Neuronal stem cell (in vitro differentiated cells): ENCODE measurements around the gene IQCE. TPM values are rescaled to one million over a fixed set of nuclear protein-coding genes. Genes with fewer than 3 reads are reported as not detected.

Experiments used
- DNase-seq: peaks from one replicate; pipeline ENCODE4 v3.0.0-alpha.2; 2013; ENCODE audit warnings: low spot score
- H2AFZ ChIP-seq: one replicate; pipeline ENCODE4 v1.6.1; 2013; ENCODE audit warnings: mild to moderate bottlenecking, low read length, inconsistent platforms
- H2AK5ac ChIP-seq: 2 replicates; pipeline ENCODE4 v1.6.1; 2013; ENCODE audit warnings: low read depth, mild to moderate bottlenecking, inconsistent platforms, low read length, moderate library complexity, mixed read lengths
- H2BK120ac ChIP-seq: 2 replicates; pipeline ENCODE4 v1.6.1; 2013; ENCODE audit warnings: low read depth, mild to moderate bottlenecking, inconsistent platforms, low read length, moderate library complexity, mixed read lengths
- H2BK12ac ChIP-seq: one replicate; pipeline ENCODE4 v1.6.1; 2013; ENCODE audit warnings: low read length, inconsistent platforms
- H2BK15ac ChIP-seq: 2 replicates; pipeline ENCODE4 v1.6.1; 2013; ENCODE audit warnings: mild to moderate bottlenecking, low read length, inconsistent platforms, mixed read lengths
- H2BK5ac ChIP-seq: one replicate; pipeline ENCODE4 v1.6.1; 2013; ENCODE audit warnings: inconsistent platforms, mild to moderate bottlenecking, low read length, moderate library complexity
- H3K14ac ChIP-seq: one replicate; pipeline ENCODE4 v1.6.1; 2013; ENCODE audit warnings: low read length, inconsistent platforms
- H3K18ac ChIP-seq: 2 replicates; pipeline ENCODE4 v1.6.1; 2013; ENCODE audit warnings: low read length, inconsistent platforms
- H3K23ac ChIP-seq: 2 replicates; pipeline ENCODE4 v1.6.1; 2013; ENCODE audit warnings: low read depth, mild to moderate bottlenecking, mixed read lengths, low read length, inconsistent platforms; ENCODE audit not compliant: poor library complexity
- H3K27ac ChIP-seq: replicated peaks from 3 replicates; pipeline ENCODE4 v1.5.1; 2013; ENCODE audit warnings: low read length, inconsistent platforms
- H3K27me3 ChIP-seq, 3 experiments: 2 replicates each; pipeline ENCODE4 v1.6.1; 2013; ENCODE audit warnings: low read length in 3 of 3, mild to moderate bottlenecking in 2 of 3, inconsistent platforms in 1 of 3, low read depth in 1 of 3, mixed read lengths in 1 of 3, moderate library complexity in 1 of 3; ENCODE audit not compliant: control insufficient read depth in 3 of 3, insufficient read depth in 3 of 3
- H3K36me3 ChIP-seq, 2 donors: replicated peaks in 1 of 2; 2 replicates each; pipeline ENCODE4 v1.6.1; 2013; ENCODE audit warnings: low read length in 2 of 2; ENCODE audit not compliant: control insufficient read depth in 2 of 2, insufficient read depth in 2 of 2
- H3K4ac ChIP-seq: 2 replicates; pipeline ENCODE4 v1.6.1; 2013; ENCODE audit warnings: inconsistent platforms, mild to moderate bottlenecking, low read length, moderate library complexity
- H3K4me1 ChIP-seq, 2 donors: 1 replicate in 1 of 2; 2 replicates in 1 of 2; pipeline ENCODE4 v1.6.1; 2013; ENCODE audit warnings: low read length in 2 of 2, low read depth in 1 of 2; ENCODE audit not compliant: control insufficient read depth in 2 of 2, insufficient read depth in 1 of 2
- H3K4me2 ChIP-seq: one replicate; pipeline ENCODE4 v1.6.1; 2013; ENCODE audit warnings: mild to moderate bottlenecking, low read length, inconsistent platforms; ENCODE audit not compliant: insufficient read depth, poor library complexity, severe bottlenecking
- H3K4me3 ChIP-seq, 2 donors: 2 replicates each; pipeline ENCODE4 v1.5.1; 2013; ENCODE audit warnings: low read length in 2 of 2, mild to moderate bottlenecking in 2 of 2, inconsistent platforms in 1 of 2, moderate library complexity in 1 of 2
- H3K79me1 ChIP-seq: one replicate; pipeline ENCODE4 v1.6.1; 2013; ENCODE audit warnings: low read depth, mild to moderate bottlenecking, inconsistent platforms, low read length, moderate library complexity
- H3K9ac ChIP-seq: one replicate; pipeline ENCODE4 v1.6.1; 2013; ENCODE audit warnings: mild to moderate bottlenecking, low read depth, low read length, inconsistent platforms; ENCODE audit not compliant: poor library complexity
- H3K9me3 ChIP-seq, 2 donors: replicated peaks in 1 of 2; 2 replicates each; pipeline versions ENCODE3 to v1.6.1; 2013; ENCODE audit warnings: low read length in 2 of 2, mild to moderate bottlenecking in 2 of 2, inconsistent platforms in 1 of 2, low read depth in 1 of 2, mixed read lengths in 1 of 2, moderate library complexity in 1 of 2; ENCODE audit not compliant: control insufficient read depth in 2 of 2, insufficient read depth in 1 of 2
- H4K8ac ChIP-seq: one replicate; pipeline ENCODE4 v1.6.1; 2013; ENCODE audit warnings: low read depth, mild to moderate bottlenecking, inconsistent platforms, low read length, moderate library complexity
- H4K91ac ChIP-seq: one replicate; pipeline ENCODE4 v1.6.1; 2013; ENCODE audit warnings: low read length, low read depth, mild to moderate bottlenecking, inconsistent platforms; ENCODE audit not compliant: poor library complexity
- WGBS, 2 donors: extraction: QIAGEN DNeasy Blood & Tissue Kit; methylation state at CpG; one replicate each; pipeline ENCODE4 v1.1.7; 2013; ENCODE audit warnings: missing lambda C conversion rate in 2 of 2, mixed read lengths in 1 of 2; ENCODE audit not compliant: insufficient read length in 2 of 2, insufficient replicate concordance in 1 of 2; ENCODE audit errors: extremely low coverage in 2 of 2; 5-methylcytosine and 5-hydroxymethylcytosine counted together
- polyA plus RNA-seq, 2 experiments: library from polyadenylated mRNA; stranded (reverse); fragments of 200-250 nt; gene quantifications; one replicate each; pipeline ENCODE4 v1.2.3, GENCODE V29; 2013

The IQCE gene, protein sequence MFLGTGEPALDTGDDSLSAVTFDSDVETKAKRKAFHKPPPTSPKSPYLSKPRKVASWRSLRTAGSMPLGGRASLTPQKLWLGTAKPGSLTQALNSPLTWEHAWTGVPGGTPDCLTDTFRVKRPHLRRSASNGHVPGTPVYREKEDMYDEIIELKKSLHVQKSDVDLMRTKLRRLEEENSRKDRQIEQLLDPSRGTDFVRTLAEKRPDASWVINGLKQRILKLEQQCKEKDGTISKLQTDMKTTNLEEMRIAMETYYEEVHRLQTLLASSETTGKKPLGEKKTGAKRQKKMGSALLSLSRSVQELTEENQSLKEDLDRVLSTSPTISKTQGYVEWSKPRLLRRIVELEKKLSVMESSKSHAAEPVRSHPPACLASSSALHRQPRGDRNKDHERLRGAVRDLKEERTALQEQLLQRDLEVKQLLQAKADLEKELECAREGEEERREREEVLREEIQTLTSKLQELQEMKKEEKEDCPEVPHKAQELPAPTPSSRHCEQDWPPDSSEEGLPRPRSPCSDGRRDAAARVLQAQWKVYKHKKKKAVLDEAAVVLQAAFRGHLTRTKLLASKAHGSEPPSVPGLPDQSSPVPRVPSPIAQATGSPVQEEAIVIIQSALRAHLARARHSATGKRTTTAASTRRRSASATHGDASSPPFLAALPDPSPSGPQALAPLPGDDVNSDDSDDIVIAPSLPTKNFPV
- polyA plus RNA-seq (2013, experiment 1 of 2), result 10.4 TPM
- 10.3 TPM for polyA plus RNA-seq (2013, experiment 2 of 2)

DNA sequence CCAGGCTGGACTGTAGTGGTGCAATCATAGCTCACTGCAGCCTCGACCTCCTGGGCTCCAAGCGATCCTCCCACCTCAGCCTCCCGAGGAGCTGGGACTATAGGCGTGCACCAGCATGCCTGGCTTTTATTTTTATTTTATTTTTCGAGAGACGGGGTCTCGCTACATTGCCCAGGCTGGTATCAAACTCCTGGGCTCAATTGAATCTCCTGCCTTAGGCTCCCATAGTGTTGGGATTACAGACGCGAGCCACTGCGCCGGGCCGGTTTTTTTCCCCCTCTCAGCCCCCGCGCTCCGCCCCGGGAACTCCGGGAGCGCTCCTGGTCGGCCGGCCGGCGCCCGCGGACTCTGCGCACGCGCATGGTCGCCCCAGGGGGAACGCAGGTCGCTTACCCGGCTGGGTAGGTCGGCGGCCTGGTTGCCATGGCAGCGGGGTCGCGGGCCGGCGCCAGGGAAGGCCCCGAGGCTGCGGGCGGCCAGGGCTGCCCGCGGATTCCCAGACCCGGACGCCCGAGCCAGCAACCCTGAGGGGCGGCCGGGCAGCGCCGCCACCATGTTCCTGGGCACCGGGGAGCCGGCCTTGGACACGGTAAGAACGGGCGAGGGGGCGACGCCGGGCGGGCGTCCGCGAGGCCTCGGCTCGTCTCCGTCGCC is at the start of gene IQCE:
IQCE (plus strand) TSS at position 351 of the 654 bp plus-strand sequence; CDS start at position 554, 203 bp downstream.
- Histone ChIP-seq H3K9me3 (no peaks in the 10 kb centered on the region), H2BK5ac (no peak within 1 kb of the TSS), H3K36me3 (peaks cover 3 to 5% of the 10 kb centered on the region in 2 donors), H3K14ac (peak within 1 kb of the TSS; percentile 56), H3K9ac (peak within 1 kb of the TSS; percentile 88), H3K4me3 (peak within 1 kb of the TSS; percentile 90 to 98), H3K27me3 (no peaks in the 10 kb centered on the region), H3K18ac (peak within 1 kb of the TSS; percentile 95), H3K23ac (peak within 1 kb of the TSS; percentile 93), H2AFZ (peak within 1 kb of the TSS; percentile 96), H2BK12ac (no peak within 1 kb of the TSS), H3K79me1 (peaks cover 14% of the 10 kb centered on the region), H2BK15ac (peak within 1 kb of the TSS; percentile 58), H4K8ac (no peak within 1 kb of the TSS), H3K27ac (peak within 1 kb of the TSS; percentile 54), H3K4ac (no peak within 1 kb of the TSS), H3K4me2 (peak within 1 kb of the TSS; percentile 93), H3K4me1 (peaks cover 11 to 12% of the 10 kb centered on the region in 2 donors), H2BK120ac (no peak within 1 kb of the TSS), H4K91ac (no peak within 1 kb of the TSS), H2AK5ac (peak within 1 kb of the TSS; percentile 90)
- DNase-seq, result peak; percentile 95
- WGBS, 2 donors, result no CpG with 5 or more reads among the region's 66 CpGs

DNA sequence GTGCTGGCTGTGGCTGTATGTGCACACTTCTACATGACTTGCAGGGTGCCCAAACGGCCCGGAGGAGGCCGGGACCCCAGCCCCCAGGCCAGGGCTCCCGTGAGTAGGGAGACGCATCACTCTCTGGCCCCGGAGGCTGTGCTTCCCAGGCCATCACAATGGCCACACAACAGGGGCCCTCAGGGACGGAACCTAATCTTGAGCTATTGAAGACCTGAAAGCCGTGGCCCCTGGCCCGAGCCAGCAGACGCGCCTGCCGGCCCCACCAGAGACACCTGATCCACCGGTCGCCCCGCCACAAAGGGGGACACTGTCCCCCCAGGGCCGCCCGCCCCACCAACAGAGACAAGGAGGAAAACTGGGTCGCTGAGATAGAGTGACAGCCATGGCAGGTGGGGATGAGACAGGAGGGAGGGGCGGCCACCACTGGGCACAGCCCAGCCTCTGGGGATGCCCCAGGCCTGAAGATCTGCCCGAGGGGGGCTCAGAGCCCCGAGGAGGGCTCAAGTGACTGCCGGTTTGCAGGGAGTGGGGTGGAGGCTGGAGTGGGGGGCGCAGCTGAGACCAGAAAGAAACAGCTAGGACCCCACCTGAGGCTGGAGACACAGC is 49.4 kb upstream of the IQCE start:
- no peak overlapping the region for H3K4me3 ChIP-seq
- whole genome bisulfite sequencing, 2 donors, result no CpG with 5 or more reads among the region's 23 CpGs
- H3K27ac ChIP-seq, result peak overlapping the region; percentile 69
- peak overlapping the region; percentile 86 for H3K14ac ChIP-seq
- peak overlapping the region; percentile 99 for H2BK15ac ChIP-seq
- peak overlapping the region; percentile 50 for H3K23ac ChIP-seq
- peaks cover 0 to 12% (median 0%) of the 10 kb centered on the region in 3 experiments for H3K27me3 ChIP-seq
- H3K9me3 ChIP-seq, result no peaks in the 10 kb centered on the region
- peak overlapping the region; percentile 97 for H3K18ac ChIP-seq
- H3K9ac ChIP-seq, result no peak overlapping the region
- H3K4me1 ChIP-seq, result peaks cover 37 to 42% of the 10 kb centered on the region in 2 donors
- peak overlapping the region; percentile 9 for H4K91ac ChIP-seq
- no peak overlapping the region for H4K8ac ChIP-seq
- DNase-seq, result no peak
- H3K4ac ChIP-seq, result peak overlapping the region; percentile 78
- no peaks in the 10 kb centered on the region for H3K79me1 ChIP-seq
- no peaks in the 10 kb centered on the region for H3K36me3 ChIP-seq
- peak overlapping the region; percentile 82 for H2BK12ac ChIP-seq
- peak overlapping the region; percentile 97 for H2BK5ac ChIP-seq
- peak overlapping the region; percentile 99 for H2BK120ac ChIP-seq
- H3K4me2 ChIP-seq, result no peak overlapping the region
- H2AFZ ChIP-seq, result peak overlapping the region; percentile 63
- peak overlapping the region; percentile 99 for H2AK5ac ChIP-seq

DNA sequence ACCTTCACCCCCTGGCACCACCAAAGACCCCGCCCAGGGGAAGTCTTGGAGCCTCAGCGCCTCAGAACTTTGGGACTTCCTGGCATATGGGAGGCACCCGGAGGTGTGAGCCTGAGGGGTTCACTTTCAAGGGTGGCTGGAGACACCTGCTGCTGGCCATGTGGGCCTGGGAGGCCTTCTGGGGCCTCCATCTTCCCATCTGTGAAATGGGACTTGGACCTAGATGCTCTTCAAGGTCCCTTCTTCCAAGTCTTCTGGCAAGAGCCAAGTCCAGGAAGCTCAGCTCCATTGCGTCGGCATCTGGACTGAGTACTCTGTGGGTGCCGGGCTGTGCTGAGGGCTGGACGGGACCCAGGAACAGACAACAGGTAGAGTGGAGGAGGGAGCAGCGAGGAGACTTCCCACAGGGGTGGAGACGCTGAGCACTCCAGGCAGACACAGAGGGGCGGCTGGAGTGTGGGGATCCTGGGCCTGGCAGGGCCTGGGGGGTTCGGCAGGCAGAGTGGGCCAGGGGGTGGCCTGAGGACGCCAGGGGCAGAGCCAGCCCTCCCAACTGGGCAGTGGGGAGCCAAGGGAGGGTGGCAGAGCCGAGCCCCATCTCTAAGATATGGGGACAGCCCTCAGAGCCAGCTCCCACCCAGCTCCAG is 48.5 kb upstream of the IQCE start:
- Histone ChIP-seq H2BK15ac (peak overlapping the region; percentile 99), H2BK12ac (peak overlapping the region; percentile 91), H3K9me3 (peaks cover 0 to 2% of the 10 kb centered on the region in 2 donors), H3K18ac (peak overlapping the region; percentile 97), H3K79me1 (no peaks in the 10 kb centered on the region), H2AK5ac (peak overlapping the region; percentile 99), H4K8ac (no peak overlapping the region), H2BK120ac (peak overlapping the region; percentile 99), H3K23ac (no peak overlapping the region), H3K4me2 (no peak overlapping the region), H3K4ac (peak overlapping the region; percentile 93), H3K27me3 (peaks cover 0 to 12% (median 0%) of the 10 kb centered on the region in 3 experiments), H3K4me1 (peaks cover 36 to 42% of the 10 kb centered on the region in 2 donors), H3K9ac (peak overlapping the region; percentile 35), H3K4me3 (no peak overlapping the region), H3K36me3 (no peaks in the 10 kb centered on the region), H2BK5ac (peak overlapping the region; percentile 97), H4K91ac (peak overlapping the region; percentile 99), H2AFZ (no peak overlapping the region), H3K27ac (no peak overlapping the region), H3K14ac (peak overlapping the region; percentile 86)
- no CpG with 5 or more reads among the region's 13 CpGs for WGBS, 2 donors
- no peak for DNase-seq
